NCI-H1694 (cell line): ENCODE data around the gene COX10.

Experiments
- DNase-seq: peaks from one replicate; lab custom pipeline; 2025; lab: John Stamatoyannopoulos, UW

The COX10 gene

GRCh38 chr17:14070344-14070984 lies 1.2 kb downstream of the COX10 start:
- no peak for DNase-seq

- DNase-seq, result no peak
Observed at GRCh38 chr17:14072881-14073280, 3.6 kb downstream of the COX10 start.

GRCh38 chr17:14078027-14078426 lies 8.7 kb downstream of the COX10 start:
- DNase-seq, result no peak

GRCh38 chr17:14080847-14081251 lies 11.5 kb downstream of the COX10 start:
- no peak for DNase-seq

- DNase-seq, result no peak
Observed at GRCh38 chr17:14082848-14083247, 13.5 kb downstream of the COX10 start.

GRCh38 chr17:14084955-14085354 lies 15.7 kb downstream of the COX10 start:
- no peak for DNase-seq

GRCh38 chr17:14086189-14086588 lies 16.9 kb downstream of the COX10 start:
- no peak for DNase-seq

GRCh38 chr17:14089179-14089578 lies 19.9 kb downstream of the COX10 start:
- no peak for DNase-seq

- no peak for DNase-seq
Observed at GRCh38 chr17:14091367-14091766, 22.1 kb downstream of the COX10 start.

- DNase-seq, result no peak
Observed at GRCh38 chr17:14092808-14093207, 23.5 kb downstream of the COX10 start.

GRCh38 chr17:14094676-14095601 lies 25.6 kb downstream of the COX10 start:
- no peak for DNase-seq

GRCh38 chr17:14095631-14096030 lies 26.3 kb downstream of the COX10 start:
- DNase-seq, result no peak

GRCh38 chr17:14098246-14098645 lies 28.9 kb downstream of the COX10 start:
- no peak for DNase-seq

- no peak for DNase-seq
Observed at GRCh38 chr17:14101976-14102375, 32.7 kb downstream of the COX10 start.

- no peak for DNase-seq
Observed at GRCh38 chr17:14103836-14104235, 34.5 kb downstream of the COX10 start.

GRCh38 chr17:14104734-14105133 lies 35.4 kb downstream of the COX10 start:
- no peak for DNase-seq

- no peak for DNase-seq
Observed at GRCh38 chr17:14107889-14108288, 38.6 kb downstream of the COX10 start.

- DNase-seq, result no peak
Observed at GRCh38 chr17:14112407-14112806, 43.1 kb downstream of the COX10 start.

- no peak for DNase-seq
Observed at GRCh38 chr17:14113137-14113536, 43.8 kb downstream of the COX10 start.

GRCh38 chr17:14116263-14117024 lies 47.1 kb downstream of the COX10 start:
- no peak for DNase-seq

GRCh38 chr17:14118951-14119350 lies 49.6 kb downstream of the COX10 start:
- DNase-seq, result no peak

GRCh38 chr17:14119546-14119945 lies 50.2 kb downstream of the COX10 start:
- DNase-seq, result no peak

GRCh38 chr17:14121952-14122351 lies 52.6 kb downstream of the COX10 start:
- no peak for DNase-seq
